KMS-11 (cell line): ENCODE measurements around the gene CD99L2.

ENCODE experiments used
- H2AFZ ChIP-seq: fragments of 200-600 bp; sonication (generic); 2 replicates; pipeline ENCODE4 v1.6.1; 2016; ENCODE audit warnings: antibody characterized with exemption, mixed run types, low read depth
- H3K27ac ChIP-seq: fragments of 200-600 bp; sonication (generic); 2 replicates; pipeline ENCODE4 v1.6.1; 2016; ENCODE audit warnings: mild to moderate bottlenecking, mixed run types
- H3K27me3 ChIP-seq: fragments of 200-600 bp; sonication (generic); 2 replicates; pipeline ENCODE4 v1.6.1; 2017; ENCODE audit warnings: mild to moderate bottlenecking, low read depth, mixed run types, moderate library complexity; ENCODE audit not compliant: insufficient read depth
- H3K36me3 ChIP-seq: fragments of 200-600 bp; sonication (generic); 2 replicates; pipeline ENCODE4 v1.6.1; 2017; ENCODE audit warnings: mild to moderate bottlenecking, mixed run types; ENCODE audit not compliant: insufficient read depth
- H3K4me1 ChIP-seq: fragments of 200-600 bp; sonication (generic); 2 replicates; pipeline ENCODE4 v1.6.1; 2016; ENCODE audit warnings: mild to moderate bottlenecking, low read depth, mixed run types; ENCODE audit not compliant: poor library complexity, severe bottlenecking
- H3K4me2 ChIP-seq: fragments of 200-600 bp; sonication (generic); 2 replicates; pipeline ENCODE4 v1.7.0; 2016; ENCODE audit warnings: mild to moderate bottlenecking, mixed run types
- H3K4me3 ChIP-seq: fragments of 200-600 bp; sonication (generic); IDR thresholded peaks from 2 replicates; pipeline ENCODE4 v1.6.1; 2017; ENCODE audit warnings: low read depth, low read length, mixed read lengths; ENCODE audit not compliant: insufficient read depth
- H3K79me2 ChIP-seq: fragments of 200-600 bp; sonication (generic); 2 replicates; pipeline ENCODE4 v1.6.1; 2016; ENCODE audit warnings: low read depth, mixed run types; ENCODE audit not compliant: insufficient read depth
- H3K9ac ChIP-seq: fragments of 200-600 bp; sonication (generic); 2 replicates; pipeline ENCODE4 v1.6.1; 2016; ENCODE audit warnings: mild to moderate bottlenecking, mixed run types
- H4K20me1 ChIP-seq: fragments of 200-600 bp; sonication (generic); 2 replicates; pipeline ENCODE4 v1.6.1; 2016; ENCODE audit warnings: mild to moderate bottlenecking, mixed run types; ENCODE audit not compliant: insufficient read depth
- CTCF ChIP-seq: fragments of 200-600 bp; sonication (generic); conservative IDR thresholded peaks from 2 replicates; pipeline ENCODE4 v1.6.1; 2017; ENCODE audit warnings: low read depth, mild to moderate bottlenecking, antibody characterized with exemption, low read length, moderate library complexity, mixed read lengths

CD99L2 gene

GRCh38 chrX:150841456-150842197 lies 56.8 kb downstream of the CD99L2 start:
- no peaks in the 10 kb centered on the region for H3K79me2 ChIP-seq
- no peak overlapping the region; the same call in 1 of the 2 replicates for H3K27ac ChIP-seq
- H3K4me2 ChIP-seq: no peak overlapping the region
- no peak overlapping the region for H3K9ac ChIP-seq
- H4K20me1 ChIP-seq: no peaks in the 10 kb centered on the region
- no peaks in the 10 kb centered on the region for H3K27me3 ChIP-seq
- no peak for TF ChIP-seq CTCF
- H3K4me1 ChIP-seq: peaks cover 15% of the 10 kb centered on the region
- H3K36me3 ChIP-seq: no peaks in the 10 kb centered on the region
- H3K4me3 ChIP-seq: no peak overlapping the region
- no peak overlapping the region for H2AFZ ChIP-seq

- H3K4me1 ChIP-seq: peaks cover 15% of the 10 kb centered on the region
- no peak overlapping the region for H3K4me2 ChIP-seq
- H3K36me3 ChIP-seq: no peaks in the 10 kb centered on the region
- no peaks in the 10 kb centered on the region for H3K79me2 ChIP-seq
- no peak overlapping the region for H3K27ac ChIP-seq
- no peaks in the 10 kb centered on the region for H4K20me1 ChIP-seq
- no peaks in the 10 kb centered on the region for H3K27me3 ChIP-seq
- no peak for TF ChIP-seq CTCF
- no peak overlapping the region for H3K4me3 ChIP-seq
- H2AFZ ChIP-seq: no peak overlapping the region
- no peak overlapping the region for H3K9ac ChIP-seq
Measured at GRCh38 chrX:150837845-150838244, 60.6 kb downstream of the CD99L2 start.

- H3K4me3 ChIP-seq: no peak overlapping the region
- H3K79me2 ChIP-seq: no peaks in the 10 kb centered on the region
- no peaks in the 10 kb centered on the region for H3K36me3 ChIP-seq
- H4K20me1 ChIP-seq: no peaks in the 10 kb centered on the region
- H2AFZ ChIP-seq: no peak overlapping the region
- no peak for TF ChIP-seq CTCF
- no peaks in the 10 kb centered on the region for H3K4me1 ChIP-seq
- H3K27me3 ChIP-seq: no peaks in the 10 kb centered on the region
- H3K9ac ChIP-seq: no peak overlapping the region
- no peak overlapping the region for H3K4me2 ChIP-seq
- no peak overlapping the region for H3K27ac ChIP-seq
Measured at GRCh38 chrX:150834695-150835094, 63.8 kb downstream of the CD99L2 start.

GRCh38 chrX:150833454-150834056 lies 64.9 kb downstream of the CD99L2 start:
- no peak overlapping the region for H2AFZ ChIP-seq
- no peaks in the 10 kb centered on the region for H4K20me1 ChIP-seq
- no peak overlapping the region for H3K27ac ChIP-seq
- no peak overlapping the region for H3K4me3 ChIP-seq
- no peaks in the 10 kb centered on the region for H3K36me3 ChIP-seq
- no peaks in the 10 kb centered on the region for H3K27me3 ChIP-seq
- no peak overlapping the region for H3K4me2 ChIP-seq
- H3K79me2 ChIP-seq: no peaks in the 10 kb centered on the region
- no peaks in the 10 kb centered on the region for H3K4me1 ChIP-seq
- no peak for TF ChIP-seq CTCF
- no peak overlapping the region for H3K9ac ChIP-seq
